HCT116 (cell line): ENCODE data around the gene HMGCS2. TPM values are rescaled to one million over a fixed set of nuclear protein-coding genes. Genes with fewer than 3 reads are reported as not detected.

Experiments
- ATAC-seq: fragments of 200-7000 bp; cut with Tn5 transposase; 2 replicates; pipeline ENCODE4 v1.9.1; 2020; ENCODE audit warnings: mild to moderate bottlenecking, moderate library complexity
- BruUV-seq: library from RNA; stranded (reverse); fragments of 400-500 nt; replicated peaks from 2 replicates; lab custom pipeline; 2021; lab: Mats Ljungman, UMichigan
- CTCF ChIA-PET: fragments of 300-600 bp; sonication (Branson Sonifier 250); formaldehyde crosslinking; loops from one replicate; lab custom pipeline; 2021; ENCODE audit warnings: antibody characterized with exemption; lab: Charles Lee
- POLR2A ChIA-PET: fragments of 300-600, 350-600 bp; sonication (Branson Sonifier 250); formaldehyde crosslinking; loops from one replicate; lab custom pipeline; 2021; ENCODE audit warnings: antibody characterized with exemption; lab: Charles Lee
- RAD21 ChIA-PET, 2 experiments: fragments of 300-600 bp; sonication (Branson Sonifier 250); formaldehyde crosslinking; loops; one replicate each; lab custom pipeline; 2023; ENCODE audit warnings: low total read pairs in 2 of 2; ENCODE audit not compliant: uncharacterized antibody in 2 of 2, unreplicated experiment in 2 of 2, low non-redundant PET in 1 of 2; lab: Charles Lee
- DNase-seq: peaks from one replicate; pipeline ENCODE4 v3.0.0-alpha.2; 2010; ENCODE audit warnings: low read depth, low spot score
- H2AFZ ChIP-seq: fragments of 200-600 bp; shearing (Covaris generic), sonication (generic); 2 replicates; pipeline ENCODE4 v1.6.1; 2017; ENCODE audit warnings: low read depth, mixed run types, mixed read lengths, antibody characterized with exemption, low read length; ENCODE audit not compliant: poor library complexity, severe bottlenecking
- H3K27ac ChIP-seq: 2 replicates; pipeline ENCODE4 v1.5.1; 2012; ENCODE audit warnings: low read depth, low read length
- H3K27me3 ChIP-seq: fragments of 200-600 bp; sonication (generic); 2 replicates; pipeline ENCODE4 v1.6.1; 2016; ENCODE audit warnings: mixed run types, low read length, mixed read lengths; ENCODE audit not compliant: insufficient read depth
- H3K36me3 ChIP-seq, 2 experiments: fragments of 200-500 bp in 1 of 2; fragments of 200-600 bp in 1 of 2; sonication (Bioruptor generic) in 1 of 2; sonication (generic) in 1 of 2; 2 replicates each; pipeline versions ENCODE4 v1.5.1 to v1.6.1; 2014 to 2016; ENCODE audit warnings: low read length in 2 of 2, inconsistent platforms in 1 of 2, mixed read lengths in 1 of 2, mixed run types in 1 of 2; ENCODE audit not compliant: insufficient read depth in 2 of 2, control insufficient read depth in 1 of 2
- H3K4me1 ChIP-seq, 2 experiments: fragments of 200-600 bp in 1 of 2; sonication (generic) in 1 of 2; 2 replicates each; pipeline versions ENCODE4 v1.5.1 to v1.6.1; 2012 to 2017; ENCODE audit warnings: low read length in 2 of 2, inconsistent platforms in 1 of 2, mild to moderate bottlenecking in 1 of 2, mixed read lengths in 1 of 2, mixed run types in 1 of 2, moderate library complexity in 1 of 2; ENCODE audit not compliant: insufficient read depth in 2 of 2, control insufficient read depth in 1 of 2
- H3K4me2 ChIP-seq: fragments of 200-600 bp; sonication (generic); 2 replicates; pipeline ENCODE4 v1.6.1; 2017; ENCODE audit warnings: mixed run types, low read length, mixed read lengths
- H3K4me3 ChIP-seq, 2 experiments: fragments of 200-600 bp in 1 of 2; sonication (generic) in 1 of 2; replicated peaks in 1 of 2; 2 replicates each; pipeline ENCODE4 v1.5.1; 2011 to 2016; ENCODE audit warnings: low read length in 2 of 2, control low read depth in 1 of 2, low read depth in 1 of 2, mild to moderate bottlenecking in 1 of 2, mixed read lengths in 1 of 2, mixed run types in 1 of 2
- H3K79me2 ChIP-seq: fragments of 200-600 bp; sonication (generic); 2 replicates; pipeline ENCODE4 v1.6.1; 2017; ENCODE audit warnings: mild to moderate bottlenecking, mixed run types, low read length, moderate library complexity, mixed read lengths; ENCODE audit not compliant: insufficient read depth
- H3K9ac ChIP-seq: fragments of 200-600 bp; sonication (generic); 2 replicates; pipeline ENCODE4 v1.6.1; 2016; ENCODE audit warnings: low read length, mixed read lengths
- H3K9me2 ChIP-seq: fragments of 200-600 bp; sonication (generic), shearing (Covaris generic); 2 replicates; pipeline ENCODE4 v1.6.1; 2017; ENCODE audit warnings: mixed run types, mild to moderate bottlenecking, moderate library complexity; ENCODE audit not compliant: insufficient read depth
- H3K9me3 ChIP-seq, 2 experiments: fragments of 200-500 bp in 1 of 2; fragments of 200-600 bp in 1 of 2; sonication (Bioruptor generic) in 1 of 2; sonication (generic) in 1 of 2; 2 replicates each; pipeline ENCODE4 v1.6.1; 2014 to 2017; ENCODE audit warnings: low read length in 2 of 2, mixed read lengths in 2 of 2, inconsistent platforms in 1 of 2, low read depth in 1 of 2, mild to moderate bottlenecking in 1 of 2, mixed run types in 1 of 2, moderate library complexity in 1 of 2; ENCODE audit not compliant: control insufficient read depth in 1 of 2, insufficient read depth in 1 of 2
- H4K20me1 ChIP-seq: fragments of 200-600 bp; sonication (generic), shearing (Covaris generic); 2 replicates; pipeline ENCODE4 v1.6.1; 2017; ENCODE audit warnings: mixed run types, mild to moderate bottlenecking, moderate library complexity; ENCODE audit not compliant: insufficient read depth
- CEBPB ChIP-seq: IDR thresholded peaks from 2 replicates; pipeline ENCODE4 v1.6.1; 2012; ENCODE audit warnings: low read depth
- EZH2 ChIP-seq: fragments of 200-600 bp; sonication (generic); IDR thresholded peaks from 2 replicates; pipeline ENCODE4 v1.6.1; 2017; ENCODE audit warnings: antibody characterized with exemption, mixed run types
- SP1 ChIP-seq: IDR thresholded peaks from 2 replicates; pipeline ENCODE4 v1.6.1; 2012; ENCODE audit warnings: low read depth
- ZNF274 ChIP-seq: fragments of 200-500 bp; sonication (Bioruptor generic); IDR thresholded peaks from 2 replicates; pipeline ENCODE4 v1.6.1; 2014; ENCODE audit warnings: mild to moderate bottlenecking, low read depth, low read length, inconsistent platforms
- intact Hi-C: fragments of 100-400 bp; cut with micrococcal nuclease; formaldehyde crosslinking; loops from 2 replicates; pipeline ENCODE4 v1.10.0; 2022
- total RNA-seq: library from RNA; stranded (reverse); gene quantifications from one replicate; pipeline ENCODE4 v1.2.1, GENCODE V29; 2021; ENCODE audit not compliant: unreplicated experiment
- TF ChIP-seq, protein P1 (sequence below), 3 experiments: fragments of 200-600 bp in 1 of 3; sonication (generic) in 1 of 3; IDR thresholded peaks in 2 of 3; conservative IDR thresholded peaks in 1 of 3; 2 replicates each; pipeline ENCODE4 v1.5.1; 2012 to 2017; ENCODE audit warnings: low read depth in 2 of 3, low read length in 2 of 3, antibody characterized with exemption in 1 of 3, borderline replicate concordance in 1 of 3, control low read depth in 1 of 3, mild to moderate bottlenecking in 1 of 3, mixed read lengths in 1 of 3, mixed run types in 1 of 3, moderate library complexity in 1 of 3; ENCODE audit not compliant: insufficient read depth in 1 of 3
- TF ChIP-seq, protein P2 (sequence below): IDR thresholded peaks from 2 replicates; pipeline ENCODE4 v1.6.1; 2011; ENCODE audit warnings: mild to moderate bottlenecking, low read length, moderate library complexity; ENCODE audit not compliant: insufficient replicate concordance; ENCODE audit errors: extremely low read depth

HMGCS2 gene
- total RNA-seq, 1 experiment from 2014 or later: 0.20 TPM

DNA sequence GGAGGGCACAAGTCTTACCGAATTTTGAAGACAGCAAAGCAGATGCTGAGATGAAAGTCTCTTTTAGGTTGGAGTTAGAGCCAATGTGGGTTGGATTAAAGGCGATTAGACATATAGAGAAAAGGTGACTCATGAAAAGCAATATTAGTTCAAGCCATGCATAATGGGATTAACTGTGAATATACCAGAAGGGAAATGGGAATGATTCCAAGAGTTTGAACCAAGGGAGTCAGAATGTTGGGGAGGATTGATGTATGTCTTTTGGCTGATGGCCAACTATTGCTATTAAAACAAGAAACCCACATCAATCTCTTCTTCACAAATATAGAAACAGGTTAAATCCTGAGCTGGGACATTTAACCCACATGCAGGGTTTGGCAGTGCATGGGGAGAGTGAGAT lies 1.2 kb downstream of the HMGCS2 start:
- H3K4me2 ChIP-seq: no peak overlapping the region
- H4K20me1 ChIP-seq: no peaks in the 10 kb centered on the region
- no peak for TF ChIP-seq EZH2
- no peak overlapping the region for H3K27ac ChIP-seq
- no peaks in the 10 kb centered on the region for H3K9me2 ChIP-seq
- ATAC-seq: no peak
- no peaks in the 10 kb centered on the region for H3K79me2 ChIP-seq
- H3K9ac ChIP-seq: no peak overlapping the region
- peaks cover 13% of the 10 kb centered on the region; the same call in 1 of the 2 replicates for H3K27me3 ChIP-seq
- no peak for DNase-seq
- no TSS peak for BruUV-seq
- intact Hi-C loops: no loop called here
- ChIA-PET RAD21 (no interaction called here), POLR2A (no interaction called here), CTCF (no interaction called here)
- H3K9me3 ChIP-seq: no peaks in the 10 kb centered on the region
- no peak overlapping the region for H2AFZ ChIP-seq
- H3K36me3 ChIP-seq: no peaks in the 10 kb centered on the region
- H3K4me3 ChIP-seq: no peak overlapping the region
- no peaks in the 10 kb centered on the region; a peak in 1 of 4 replicates for H3K4me1 ChIP-seq

DNA sequence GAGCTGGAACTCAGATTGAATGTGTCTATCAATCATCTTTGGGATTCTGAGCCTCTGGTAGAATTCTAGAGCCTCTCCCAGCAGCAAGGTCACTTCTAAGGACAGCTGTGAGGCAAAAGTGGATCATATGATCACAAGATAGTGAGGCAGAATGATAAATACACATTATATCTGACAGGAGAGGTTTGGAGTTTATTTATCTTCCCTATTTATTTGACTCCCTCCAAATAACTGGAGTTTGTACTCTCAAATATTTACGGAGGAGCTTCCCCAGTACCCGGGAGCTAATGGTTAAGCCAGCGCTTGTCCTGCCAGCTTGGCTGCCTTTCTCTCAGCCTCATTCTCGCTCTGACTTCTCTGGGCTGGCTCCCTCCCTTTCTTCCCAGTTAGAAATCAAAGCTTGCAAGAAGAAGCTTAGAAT lies 2.3 kb downstream of the HMGCS2 start:
- no peak for ATAC-seq
- RAD21 ChIA-PET: no interaction called here

More for the DNA sequence above, 2.3 kb downstream of the HMGCS2 start:
- TF ChIP-seq SP1 (no peak), ZNF274 (no peak), CEBPB (no peak)
- TF ChIP-seq, protein P1, sequence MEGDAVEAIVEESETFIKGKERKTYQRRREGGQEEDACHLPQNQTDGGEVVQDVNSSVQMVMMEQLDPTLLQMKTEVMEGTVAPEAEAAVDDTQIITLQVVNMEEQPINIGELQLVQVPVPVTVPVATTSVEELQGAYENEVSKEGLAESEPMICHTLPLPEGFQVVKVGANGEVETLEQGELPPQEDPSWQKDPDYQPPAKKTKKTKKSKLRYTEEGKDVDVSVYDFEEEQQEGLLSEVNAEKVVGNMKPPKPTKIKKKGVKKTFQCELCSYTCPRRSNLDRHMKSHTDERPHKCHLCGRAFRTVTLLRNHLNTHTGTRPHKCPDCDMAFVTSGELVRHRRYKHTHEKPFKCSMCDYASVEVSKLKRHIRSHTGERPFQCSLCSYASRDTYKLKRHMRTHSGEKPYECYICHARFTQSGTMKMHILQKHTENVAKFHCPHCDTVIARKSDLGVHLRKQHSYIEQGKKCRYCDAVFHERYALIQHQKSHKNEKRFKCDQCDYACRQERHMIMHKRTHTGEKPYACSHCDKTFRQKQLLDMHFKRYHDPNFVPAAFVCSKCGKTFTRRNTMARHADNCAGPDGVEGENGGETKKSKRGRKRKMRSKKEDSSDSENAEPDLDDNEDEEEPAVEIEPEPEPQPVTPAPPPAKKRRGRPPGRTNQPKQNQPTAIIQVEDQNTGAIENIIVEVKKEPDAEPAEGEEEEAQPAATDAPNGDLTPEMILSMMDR (IDR thresholded peaks at IDR 0.05 in 2 of 3, conservative IDR thresholded peaks at IDR 0.05 in 1 of 3; ENCODE audit: borderline replicate concordance in 1 of 3, insufficient read depth in 1 of 3, low read depth in 2 of 3, low read length in 2 of 3): no peak
- TF ChIP-seq, protein P2, sequence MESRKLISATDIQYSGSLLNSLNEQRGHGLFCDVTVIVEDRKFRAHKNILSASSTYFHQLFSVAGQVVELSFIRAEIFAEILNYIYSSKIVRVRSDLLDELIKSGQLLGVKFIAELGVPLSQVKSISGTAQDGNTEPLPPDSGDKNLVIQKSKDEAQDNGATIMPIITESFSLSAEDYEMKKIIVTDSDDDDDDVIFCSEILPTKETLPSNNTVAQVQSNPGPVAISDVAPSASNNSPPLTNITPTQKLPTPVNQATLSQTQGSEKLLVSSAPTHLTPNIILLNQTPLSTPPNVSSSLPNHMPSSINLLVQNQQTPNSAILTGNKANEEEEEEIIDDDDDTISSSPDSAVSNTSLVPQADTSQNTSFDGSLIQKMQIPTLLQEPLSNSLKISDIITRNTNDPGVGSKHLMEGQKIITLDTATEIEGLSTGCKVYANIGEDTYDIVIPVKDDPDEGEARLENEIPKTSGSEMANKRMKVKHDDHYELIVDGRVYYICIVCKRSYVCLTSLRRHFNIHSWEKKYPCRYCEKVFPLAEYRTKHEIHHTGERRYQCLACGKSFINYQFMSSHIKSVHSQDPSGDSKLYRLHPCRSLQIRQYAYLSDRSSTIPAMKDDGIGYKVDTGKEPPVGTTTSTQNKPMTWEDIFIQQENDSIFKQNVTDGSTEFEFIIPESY: no peak
- no peaks in the 10 kb centered on the region for H3K36me3 ChIP-seq
- H3K4me2 ChIP-seq: no peak overlapping the region
- no TSS peak for BruUV-seq
- peaks cover 13% of the 10 kb centered on the region; the same call in 1 of the 2 replicates for H3K27me3 ChIP-seq
- no peak overlapping the region for H3K4me3 ChIP-seq
- intact Hi-C loops: no loop called here
- H3K9me3 ChIP-seq: no peaks in the 10 kb centered on the region
- no peak for DNase-seq
- ChIA-PET CTCF (no interaction called here), POLR2A (no interaction called here)
- H3K79me2 ChIP-seq: no peaks in the 10 kb centered on the region
- H3K9ac ChIP-seq: no peak overlapping the region
- no peaks in the 10 kb centered on the region for H4K20me1 ChIP-seq
- no peak overlapping the region for H3K27ac ChIP-seq
- no peaks in the 10 kb centered on the region; a peak in 1 of 4 replicates for H3K4me1 ChIP-seq
- no peak overlapping the region for H2AFZ ChIP-seq
- no peaks in the 10 kb centered on the region for H3K9me2 ChIP-seq
